GM18867 (cell line): ENCODE results near the gene KCND2.

ENCODE experiments used
- ATAC-seq: cut with Tn5 transposase; IDR thresholded peaks from one replicate; pipeline ENCODE4 v1.9.1; 2021; ENCODE audit warnings: mild to moderate bottlenecking, moderate library complexity; ENCODE audit not compliant: unreplicated experiment

Gene KCND2

GRCh38 chr7:120480472-120480871 lies 207.5 kb downstream of the KCND2 start:
- ATAC-seq: no peak

GRCh38 chr7:120480930-120481329 lies 208.0 kb downstream of the KCND2 start:
- ATAC-seq: no peak

GRCh38 chr7:120486164-120486563 lies 213.2 kb downstream of the KCND2 start:
- ATAC-seq: no peak

- no peak for ATAC-seq
Measured at GRCh38 chr7:120502132-120502531, 229.2 kb downstream of the KCND2 start.

- ATAC-seq: no peak
Measured at GRCh38 chr7:120502825-120503224, 229.8 kb downstream of the KCND2 start.

GRCh38 chr7:120504386-120504785 lies 231.4 kb downstream of the KCND2 start:
- no peak for ATAC-seq

GRCh38 chr7:120505770-120506169 lies 232.8 kb downstream of the KCND2 start:
- ATAC-seq: no peak

- no peak for ATAC-seq
Measured at GRCh38 chr7:120512701-120513100, 239.7 kb downstream of the KCND2 start.

- ATAC-seq: no peak
Measured at GRCh38 chr7:120519224-120519623, 246.2 kb downstream of the KCND2 start.

GRCh38 chr7:120521761-120522737 lies 249.1 kb downstream of the KCND2 start:
- ATAC-seq: no peak

GRCh38 chr7:120523985-120524384 lies 251.0 kb downstream of the KCND2 start:
- no peak for ATAC-seq

GRCh38 chr7:120526902-120527509 lies 254.0 kb downstream of the KCND2 start:
- no peak for ATAC-seq

- ATAC-seq: no peak
Measured at GRCh38 chr7:120529736-120530135, 256.8 kb downstream of the KCND2 start.

GRCh38 chr7:120538335-120538734 lies 265.4 kb downstream of the KCND2 start:
- no peak for ATAC-seq

GRCh38 chr7:120539321-120539720 lies 266.3 kb downstream of the KCND2 start:
- no peak for ATAC-seq

GRCh38 chr7:120547605-120548004 lies 274.6 kb downstream of the KCND2 start:
- no peak for ATAC-seq

- ATAC-seq: no peak
Measured at GRCh38 chr7:120550494-120551048, 277.6 kb downstream of the KCND2 start.

GRCh38 chr7:120553491-120553890 lies 280.5 kb downstream of the KCND2 start:
- ATAC-seq: no peak

- peak; percentile 81 for ATAC-seq
Measured at GRCh38 chr7:120554960-120555571, 282.1 kb downstream of the KCND2 start.

GRCh38 chr7:120564145-120564544 lies 291.2 kb downstream of the KCND2 start:
- no peak for ATAC-seq

- ATAC-seq: no peak
Measured at GRCh38 chr7:120567204-120567603, 294.2 kb downstream of the KCND2 start.
